GM19328 (cell line): ENCODE results near the gene DHX8.
A peak's percentile ranks its signal among the peaks of the same experiment; 100 is the strongest.

Experiments
- ATAC-seq: cut with Tn5 transposase; IDR thresholded peaks from one replicate; pipeline ENCODE4 v1.9.1; 2021; ENCODE audit warnings: mild to moderate bottlenecking, moderate library complexity; ENCODE audit not compliant: unreplicated experiment

DHX8 gene

DNA sequence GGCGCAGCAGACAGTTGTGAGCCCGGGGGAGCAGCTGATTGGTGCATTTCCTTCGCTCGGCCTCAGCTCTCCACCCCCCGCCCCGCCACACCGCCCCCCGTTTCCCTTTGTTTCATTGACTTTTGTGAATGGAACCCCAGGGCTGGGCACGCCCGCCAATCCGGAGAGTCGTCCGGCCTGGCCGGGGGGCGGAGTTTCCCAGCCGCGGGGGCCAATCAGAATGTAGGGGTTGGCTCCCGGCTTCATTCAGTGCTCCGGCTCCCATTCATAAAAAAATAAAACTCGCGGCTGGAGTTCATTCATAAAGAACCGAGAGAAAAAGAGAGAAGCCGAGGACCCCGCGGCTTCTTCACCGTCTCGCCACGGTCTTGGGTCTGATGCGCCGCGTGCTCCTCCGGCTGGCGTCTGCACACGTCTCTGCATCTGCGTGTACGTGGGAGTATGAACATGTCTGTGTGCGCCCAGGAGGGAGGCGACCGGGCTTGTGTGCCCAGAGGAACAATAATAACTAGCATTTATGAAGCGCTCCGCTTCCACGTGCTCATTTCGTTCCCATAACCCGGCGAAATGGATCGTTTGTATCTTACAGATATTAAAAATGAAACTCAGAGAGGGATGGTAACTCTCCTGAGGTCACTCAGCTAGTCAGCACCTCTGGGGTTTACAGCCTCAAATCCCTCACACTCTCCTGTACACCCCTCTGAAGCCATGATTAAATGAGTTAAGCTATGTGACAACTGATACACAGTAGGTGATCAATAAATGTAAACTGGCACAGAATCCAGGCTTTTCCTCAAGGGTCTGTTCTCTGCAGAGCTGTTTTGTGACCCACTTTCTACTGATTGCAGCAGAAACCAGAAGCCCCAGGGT is 62.8 kb downstream of the DHX8 start, which contains the start of gene ETV4:
Gene ETV4 (minus strand): TSS at position 22 of the 870 bp plus-strand sequence. CDS start 723 bp downstream, outside the sequence.
- peak; percentile 83 for ATAC-seq

DNA sequence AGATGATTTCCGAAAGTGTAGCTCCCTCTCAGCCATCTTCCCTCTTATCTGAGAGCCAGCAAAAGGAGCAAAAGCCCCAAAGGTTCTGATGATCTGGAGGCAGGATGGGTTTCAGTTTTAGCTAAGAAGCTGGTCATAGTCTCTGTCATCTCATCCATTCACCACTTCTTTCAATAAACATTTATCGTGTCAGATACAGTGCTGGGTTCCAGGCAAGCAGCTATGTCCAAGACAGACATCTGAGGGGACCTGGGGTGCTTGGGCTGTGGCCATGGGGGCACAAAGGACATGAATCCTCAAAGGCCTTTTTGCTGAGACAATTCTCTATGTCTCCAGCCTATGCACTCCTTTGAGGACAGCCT is 63.4 kb downstream of the DHX8 start:
- no peak for ATAC-seq

DNA sequence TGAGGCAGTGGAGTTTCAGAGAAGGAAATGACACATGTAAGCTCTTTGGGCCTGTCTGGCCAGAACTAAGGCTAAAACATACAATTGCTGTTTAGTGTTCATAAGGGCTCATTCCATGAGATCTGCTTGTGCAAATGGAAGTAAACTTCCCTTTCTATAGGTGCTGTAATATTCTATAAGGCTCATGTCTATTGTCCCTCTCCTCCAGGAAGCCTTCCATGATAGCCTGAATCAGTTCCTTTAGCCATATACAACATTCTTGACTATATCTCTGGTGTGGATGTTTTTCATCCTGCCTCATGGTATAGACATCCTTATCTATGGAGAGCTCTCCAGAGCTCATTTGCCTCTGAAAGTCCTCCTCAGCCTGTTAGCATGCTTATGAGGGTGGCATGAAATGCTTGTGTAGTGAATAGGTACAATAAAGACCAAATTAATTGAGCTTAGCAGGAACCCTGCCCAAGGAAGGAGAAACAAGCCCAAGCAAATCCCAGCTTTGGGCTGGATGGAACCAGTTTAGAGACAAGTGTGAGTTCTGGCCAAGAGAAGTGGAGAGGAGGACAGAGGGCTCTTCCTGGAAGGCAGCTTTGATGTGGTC is 64.0 kb downstream of the DHX8 start:
- ATAC-seq, result no peak

DNA sequence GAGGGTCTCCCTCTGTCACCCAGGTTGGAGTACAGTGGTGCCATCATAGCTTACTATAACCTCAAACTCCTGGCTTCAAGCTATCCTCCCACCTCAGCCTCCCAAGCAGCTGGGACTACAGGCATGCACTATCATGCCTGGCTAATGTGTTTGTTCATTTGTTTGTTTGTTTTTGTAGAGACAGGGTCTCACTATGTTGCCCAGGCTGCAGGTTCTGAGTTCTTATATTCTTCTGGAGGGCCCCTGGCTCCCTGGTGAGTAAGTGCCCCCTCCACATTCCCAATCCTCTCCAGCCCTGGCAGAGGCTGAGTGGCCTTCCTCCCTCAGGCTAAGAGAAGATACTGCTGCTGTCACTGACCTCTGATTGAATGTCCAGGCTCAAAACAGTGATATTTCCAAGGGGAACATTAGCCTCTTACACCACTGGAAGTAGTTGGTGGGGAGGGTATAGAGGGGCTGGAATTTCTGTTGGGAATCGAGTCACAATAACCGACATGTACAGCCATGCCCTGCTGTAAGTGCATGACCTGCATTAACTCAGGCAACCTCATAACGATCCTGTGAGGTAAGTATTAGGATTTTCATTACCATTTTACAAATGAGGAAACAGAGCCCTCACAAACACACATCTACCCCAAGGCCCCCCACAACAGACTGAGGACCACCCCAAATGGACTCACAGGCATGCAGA is 65.1 kb downstream of the DHX8 start:
- no peak for ATAC-seq

DNA sequence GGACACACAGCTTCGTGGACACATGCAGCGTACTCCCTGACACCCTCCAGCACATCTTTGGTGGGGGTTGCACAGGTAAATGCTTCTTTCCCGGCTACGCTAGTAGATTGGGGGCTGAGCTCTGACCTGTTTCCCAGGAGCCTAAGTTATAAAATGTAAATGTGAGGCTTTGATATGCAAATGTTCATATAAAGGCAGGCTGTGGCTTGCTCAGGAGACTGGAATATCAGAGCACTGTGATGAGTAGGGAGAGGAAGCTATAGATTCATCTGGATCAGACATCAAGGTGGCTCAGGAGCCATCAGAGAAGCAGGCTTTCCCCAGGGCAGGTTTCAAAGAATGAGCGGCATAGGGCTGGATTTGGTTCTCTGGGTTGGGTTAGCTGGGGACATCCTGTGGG is 65.7 kb downstream of the DHX8 start:
- ATAC-seq, result no peak

DNA sequence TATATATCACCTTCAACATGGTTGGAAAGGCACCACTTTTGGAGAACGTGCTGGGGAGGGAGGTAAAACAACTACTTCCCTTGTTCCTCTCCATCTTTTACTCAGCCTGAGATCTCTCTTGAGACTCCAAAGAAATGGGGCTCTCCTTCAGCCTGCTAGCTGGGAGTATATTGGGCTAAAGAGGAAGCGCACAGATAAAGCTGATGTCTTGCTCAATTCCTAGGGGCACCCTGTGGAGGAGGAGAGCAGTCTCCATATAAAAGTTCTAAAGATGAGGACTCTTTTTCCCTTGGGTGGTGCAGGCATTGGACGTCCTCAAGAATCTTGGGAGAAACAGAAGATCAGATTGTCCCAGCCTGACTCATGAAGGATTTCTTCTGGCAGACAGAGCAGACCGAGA is 67.0 kb downstream of the DHX8 start:
- ATAC-seq, result no peak

DNA sequence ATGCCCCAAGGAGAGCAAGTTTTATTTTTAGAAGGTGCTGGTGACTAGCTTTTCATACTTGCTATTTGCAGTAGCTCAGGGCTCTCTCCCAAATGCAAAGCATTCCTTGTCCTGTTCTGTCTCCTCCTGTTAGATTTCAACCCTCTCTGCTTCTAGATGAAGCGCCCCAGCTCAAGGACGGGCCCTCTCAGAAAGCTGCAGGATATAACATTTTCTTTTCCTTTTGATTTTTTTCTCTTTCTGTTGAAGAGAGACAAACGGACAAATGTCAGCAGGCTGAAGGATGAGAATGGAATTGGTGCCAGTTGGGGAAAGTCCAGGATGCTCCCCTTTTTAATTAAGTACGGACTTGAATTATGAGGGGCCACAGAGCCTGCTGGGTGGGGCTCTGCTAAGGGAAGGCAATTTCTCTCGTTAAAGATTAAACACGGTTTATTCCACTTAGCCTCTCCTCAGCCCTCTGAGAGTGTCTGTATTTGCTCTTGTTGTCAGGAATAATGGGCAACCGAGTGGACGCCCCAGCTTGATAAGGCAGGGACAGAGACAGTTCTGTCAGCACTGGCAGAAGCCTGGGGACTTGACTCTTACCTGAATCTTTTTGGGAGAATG is 68.6 kb downstream of the DHX8 start:
- no peak for ATAC-seq

DNA sequence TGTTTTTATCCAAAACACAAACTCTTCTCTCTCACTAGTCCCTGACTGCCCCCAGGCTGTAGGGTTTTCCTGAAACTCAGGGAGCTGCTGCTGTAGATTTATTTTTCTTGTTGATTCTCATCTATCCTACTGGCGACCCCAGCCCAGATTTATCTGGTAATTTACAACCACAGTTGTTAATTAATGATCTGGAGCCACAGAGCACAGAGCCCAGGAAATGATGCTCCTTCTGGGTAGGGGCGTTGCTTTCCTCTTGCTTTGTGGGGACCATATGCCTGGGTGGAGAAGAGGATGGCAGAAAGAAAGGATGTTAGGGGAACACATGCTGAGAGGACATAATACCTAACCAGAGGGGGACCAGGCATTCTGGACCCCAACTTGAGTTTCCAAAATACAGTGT is 69.8 kb downstream of the DHX8 start:
- no peak for ATAC-seq

DNA sequence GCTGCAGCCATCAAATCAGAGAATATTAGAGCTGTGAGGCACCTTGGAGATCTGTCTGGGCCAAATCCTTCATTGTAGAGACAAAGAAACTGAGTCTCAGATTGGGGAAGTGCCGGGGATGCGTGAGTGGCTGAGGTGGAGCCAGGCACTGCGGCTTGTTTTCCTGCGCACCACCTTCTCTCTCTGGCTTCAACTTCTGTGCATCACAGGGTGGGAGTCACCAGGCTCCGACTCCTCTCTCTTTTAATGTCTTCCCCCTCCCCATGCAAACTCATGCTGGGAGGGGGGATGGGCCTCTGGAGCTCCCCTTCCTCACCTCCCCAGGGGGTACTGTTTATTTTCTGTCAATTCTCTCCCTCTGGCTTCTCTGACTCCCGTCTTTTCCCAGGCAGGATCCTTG is 71.1 kb downstream of the DHX8 start:
- ATAC-seq, result no peak

DNA sequence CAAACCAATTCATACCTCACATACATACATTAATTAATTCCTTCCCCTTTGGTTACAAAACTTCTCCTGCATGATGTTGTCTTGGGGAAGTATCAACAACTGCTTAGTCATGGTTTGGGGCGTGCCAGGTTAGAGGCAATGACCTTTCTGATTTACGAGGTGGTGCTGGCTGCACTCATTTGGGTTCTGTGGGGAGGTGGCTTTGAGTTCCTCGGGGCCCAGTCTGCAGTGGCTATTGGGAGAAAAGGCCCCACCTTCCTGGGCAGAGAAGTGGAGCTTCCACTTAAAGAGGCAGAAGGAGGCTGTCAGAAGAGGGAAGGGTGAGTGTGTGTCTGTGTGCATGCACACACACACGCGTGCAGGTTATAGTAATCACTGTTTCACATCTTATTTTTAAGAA is 72.5 kb downstream of the DHX8 start:
- no peak for ATAC-seq

DNA sequence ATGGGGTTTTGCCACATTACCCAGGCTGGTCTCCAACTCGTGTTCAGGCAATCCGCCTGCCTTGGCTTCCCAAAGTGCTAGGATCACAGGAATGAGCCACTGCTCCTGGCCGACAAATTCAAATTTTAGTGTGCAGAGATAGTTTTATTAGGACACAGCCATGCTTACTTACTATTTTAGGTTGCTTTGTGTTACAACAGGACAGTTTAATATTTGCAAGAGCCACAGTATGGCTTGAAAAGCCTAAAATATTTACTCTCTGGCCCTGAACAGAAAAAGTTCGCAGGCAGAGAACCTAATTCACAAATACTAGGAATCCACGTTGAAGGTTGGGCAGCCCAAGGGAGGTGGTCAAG is 75.0 kb downstream of the DHX8 start:
- ATAC-seq, result no peak

DNA sequence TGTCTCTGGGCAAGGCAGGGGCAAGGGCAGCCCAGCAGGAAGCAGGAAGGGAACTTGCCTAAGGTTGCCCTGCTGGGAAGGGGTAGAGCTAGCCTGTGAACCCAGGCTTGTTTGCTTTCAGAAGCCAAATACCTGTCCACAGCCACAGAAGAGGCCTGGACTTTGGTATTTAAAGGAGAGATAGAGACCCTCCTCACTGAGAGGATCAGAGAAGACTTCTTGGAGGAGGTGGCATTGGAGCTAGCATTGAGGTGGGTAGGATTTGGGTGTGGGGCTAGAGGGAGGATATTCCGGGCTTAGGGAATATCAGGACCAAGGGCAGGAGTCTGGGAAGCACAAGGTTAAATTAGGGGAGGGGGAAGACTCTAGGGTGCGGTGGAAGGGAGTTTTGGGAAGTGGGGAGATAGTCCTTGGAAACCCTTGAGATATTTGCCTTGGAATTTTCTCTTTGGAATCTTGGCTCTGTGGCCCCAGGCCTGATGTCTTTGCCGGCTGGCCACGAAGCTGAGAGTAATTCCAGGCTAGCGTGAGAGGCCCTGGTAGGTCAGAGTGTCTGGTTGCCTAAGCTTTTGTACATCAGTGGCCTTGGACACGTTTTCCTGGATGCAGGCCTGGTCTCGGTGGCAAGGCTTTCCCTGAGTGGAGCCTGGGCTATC is 75.5 kb downstream of the DHX8 start:
- ATAC-seq, result no peak

DNA sequence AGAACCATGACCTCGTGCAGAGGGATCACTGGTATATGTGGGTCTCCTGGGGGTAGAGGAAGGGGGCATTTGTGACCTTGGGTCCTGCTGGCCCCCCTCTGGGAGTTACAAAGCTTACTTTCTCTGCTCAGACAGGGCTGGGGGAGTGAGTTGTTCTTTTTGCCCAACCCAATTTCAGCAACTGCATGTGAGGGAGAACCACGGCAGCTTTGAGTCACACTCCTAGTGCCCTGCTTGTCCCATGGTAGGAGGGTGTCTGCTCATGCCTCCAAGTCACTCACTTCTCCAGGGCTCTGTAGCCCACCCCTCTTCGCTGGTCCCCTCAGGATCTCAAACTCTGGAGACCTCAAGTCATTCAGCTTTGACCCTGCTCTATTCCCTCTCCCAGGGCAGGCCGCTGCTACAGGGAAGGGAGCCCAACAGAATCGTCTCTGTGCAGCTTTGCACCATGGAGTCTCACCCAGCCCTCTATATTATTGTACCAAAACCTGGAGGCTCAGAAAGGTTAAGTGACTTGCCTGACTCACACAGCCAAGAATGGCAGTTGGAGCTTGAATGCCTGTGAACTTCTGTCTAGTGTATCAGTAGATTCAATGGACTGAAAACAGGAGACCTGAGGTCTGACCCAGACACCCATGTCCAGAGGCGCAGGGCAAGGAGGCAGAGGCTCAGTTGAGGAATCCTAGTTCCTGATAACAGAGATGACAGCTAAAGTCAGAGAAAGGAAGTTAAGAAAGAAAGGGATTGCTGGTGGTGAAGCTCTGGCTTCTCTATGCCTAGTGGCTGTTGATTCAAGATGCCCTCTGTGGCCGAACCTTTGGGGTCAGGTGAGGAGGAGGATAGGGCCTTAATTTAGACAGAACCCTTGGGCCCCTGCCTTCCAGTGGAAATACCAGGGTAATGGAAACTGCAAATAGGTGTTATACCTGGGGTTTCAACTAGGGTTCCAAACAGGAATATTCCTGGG is 77.0 kb downstream of the DHX8 start:
- ATAC-seq, result no peak

DNA sequence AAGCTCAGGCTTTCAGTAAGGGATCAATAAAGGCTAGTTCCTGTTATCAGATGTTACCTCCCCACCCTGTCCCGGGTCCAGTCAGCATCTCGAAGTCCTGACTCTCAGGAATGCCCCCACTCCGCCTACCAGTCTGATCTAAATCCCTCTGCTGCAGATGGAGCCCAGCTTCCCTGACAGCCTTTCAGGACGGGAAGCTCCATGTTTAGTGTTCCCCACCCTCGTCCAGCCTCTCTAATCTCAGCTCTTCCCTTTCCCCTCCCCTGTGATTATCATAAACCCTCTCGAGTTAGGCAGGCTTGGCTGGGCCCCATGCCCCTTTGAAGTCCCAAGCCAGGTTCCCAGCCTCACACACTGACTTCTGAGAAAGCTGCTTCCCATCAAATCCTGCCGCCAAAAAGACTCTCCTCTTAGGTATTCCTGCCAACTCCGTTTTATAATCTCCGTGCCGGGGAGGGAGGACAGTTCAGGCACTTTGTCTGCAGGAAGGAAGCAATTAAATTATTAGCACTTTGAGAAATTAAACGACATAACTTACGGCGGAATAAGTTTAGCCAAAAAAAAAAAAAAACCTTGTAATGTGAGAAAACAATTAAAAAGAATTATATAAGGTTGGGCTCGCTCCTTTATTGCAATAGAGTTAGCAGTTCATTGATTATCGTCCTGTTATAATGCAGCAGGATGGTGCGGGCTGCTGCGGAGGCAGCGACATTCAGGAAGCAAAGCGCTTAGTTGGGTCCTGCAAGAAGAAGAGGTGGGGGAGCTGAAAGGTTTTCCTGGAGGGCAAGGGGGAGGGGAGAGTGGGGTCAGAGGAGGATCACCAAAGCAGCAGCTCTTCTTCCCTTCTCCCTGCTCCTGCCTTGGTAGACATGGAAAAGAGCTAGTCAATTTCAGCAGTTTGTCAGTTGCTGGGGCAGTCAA is 79.2 kb downstream of the DHX8 start:
- no peak for ATAC-seq

DNA sequence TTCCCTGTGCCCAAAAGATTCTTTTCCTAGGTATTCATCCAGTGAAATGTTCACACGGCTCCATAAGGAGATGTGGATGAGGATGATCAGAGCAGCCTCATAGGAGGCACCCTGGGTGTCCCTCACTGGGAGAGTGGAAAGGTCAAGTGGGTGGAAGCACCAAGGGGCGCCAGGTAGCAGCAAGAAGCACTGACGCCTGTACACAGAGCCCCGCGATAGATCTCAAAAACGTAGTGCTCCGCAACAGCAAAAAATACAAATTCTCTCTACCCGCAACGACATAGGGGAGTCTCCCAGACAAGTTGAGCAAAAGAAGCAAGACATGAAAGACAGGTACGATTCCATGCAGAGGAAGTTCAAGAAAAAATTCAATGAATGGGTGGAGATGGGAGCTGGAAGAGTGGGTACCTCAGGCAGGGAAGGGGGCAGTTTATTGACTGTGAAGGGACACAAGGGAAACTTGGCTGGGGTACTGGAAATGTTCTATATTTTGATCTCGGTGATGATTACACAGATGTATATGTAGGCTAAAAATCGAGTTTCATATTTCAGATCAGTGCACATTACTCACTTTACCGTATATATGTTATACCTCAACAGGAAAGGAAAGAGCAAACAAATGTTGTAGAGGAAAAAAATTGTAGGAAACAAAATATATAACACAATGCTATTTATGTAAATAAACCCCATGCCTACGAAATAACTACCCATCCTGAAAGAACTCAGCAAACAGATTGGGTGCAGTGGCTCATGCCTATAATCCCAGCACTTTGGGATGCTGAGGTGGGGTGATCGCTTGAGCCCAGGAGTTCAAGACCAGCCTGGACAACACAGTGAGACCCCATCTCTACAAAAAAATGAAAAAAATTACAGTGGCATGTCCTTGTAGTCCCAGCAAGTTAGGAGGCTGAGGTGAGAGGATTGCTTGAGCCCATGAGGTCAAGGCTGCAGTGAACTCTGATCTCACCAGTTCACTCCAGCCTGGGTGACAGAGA is 80.1 kb downstream of the DHX8 start:
- ATAC-seq, result no peak

DNA sequence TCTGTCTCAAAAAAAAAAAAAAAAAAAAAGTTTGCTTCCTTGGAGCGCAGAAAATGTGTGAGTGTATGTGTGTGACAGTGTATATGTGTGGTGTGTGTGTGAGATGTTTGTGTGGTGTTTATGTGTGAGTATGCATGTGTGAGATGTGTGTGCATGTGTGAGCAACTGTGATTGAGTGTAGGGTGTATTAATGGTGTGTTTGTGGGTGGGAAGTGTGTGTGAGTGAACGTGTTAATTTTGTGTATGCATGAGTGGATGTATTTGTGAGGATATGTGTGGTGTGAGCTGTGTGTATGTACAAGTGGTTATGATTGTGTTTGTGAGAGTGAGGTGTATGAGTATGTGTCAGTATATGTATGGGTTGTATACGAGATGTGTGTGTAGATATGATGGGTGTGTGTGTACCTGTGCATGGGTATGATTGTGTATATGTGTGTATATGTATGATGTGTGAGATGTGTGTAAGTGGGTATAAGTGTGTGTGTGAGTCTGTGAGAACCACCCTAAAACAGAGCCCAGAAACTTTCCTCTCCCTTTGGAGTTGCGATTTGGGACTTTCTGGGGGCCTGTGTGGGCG is 84.8 kb downstream of the DHX8 start:
- no peak for ATAC-seq

DNA sequence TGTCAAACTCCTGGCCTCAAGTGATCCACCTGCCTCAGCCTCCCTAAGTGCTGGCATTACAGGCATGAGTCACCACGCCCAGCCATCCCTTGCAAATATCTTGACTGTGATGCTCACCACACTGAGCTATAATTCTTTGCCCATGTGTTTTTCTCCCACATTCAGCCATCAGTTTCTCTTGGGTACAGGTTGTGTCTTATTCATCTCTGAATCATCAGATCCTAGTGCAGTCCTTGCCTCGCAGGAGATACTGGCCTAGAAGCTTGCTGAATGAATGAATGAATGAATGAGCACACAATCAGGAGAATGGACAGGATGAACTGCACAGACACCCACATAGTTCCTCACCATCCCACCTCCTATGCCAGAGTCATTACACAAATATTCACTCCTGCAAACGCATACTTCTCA is 86.7 kb downstream of the DHX8 start:
- ATAC-seq, result no peak
